ENCODE data around the gene RUVBL1.

DNA sequence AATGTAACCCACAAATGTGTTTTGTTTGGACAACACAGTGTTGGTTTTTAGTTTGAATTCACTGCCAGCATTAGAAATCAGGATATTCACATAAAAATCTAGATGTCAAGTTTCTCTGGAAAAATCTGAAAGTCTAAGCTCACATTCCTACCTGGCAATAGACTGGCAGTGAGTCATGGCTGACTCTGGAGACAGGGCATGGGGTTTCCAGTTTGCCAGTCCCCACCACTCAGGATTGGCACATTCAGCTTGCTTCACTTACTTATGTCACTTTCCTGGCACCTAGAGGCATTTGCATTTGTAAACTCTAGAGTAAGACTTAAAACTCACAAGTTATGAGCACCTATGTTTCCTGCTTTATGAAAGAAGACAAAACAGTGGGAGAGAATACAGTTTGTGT lies 90.5 kb downstream of the RUVBL1 start:
- TF ChIP-seq, protein P1, sequence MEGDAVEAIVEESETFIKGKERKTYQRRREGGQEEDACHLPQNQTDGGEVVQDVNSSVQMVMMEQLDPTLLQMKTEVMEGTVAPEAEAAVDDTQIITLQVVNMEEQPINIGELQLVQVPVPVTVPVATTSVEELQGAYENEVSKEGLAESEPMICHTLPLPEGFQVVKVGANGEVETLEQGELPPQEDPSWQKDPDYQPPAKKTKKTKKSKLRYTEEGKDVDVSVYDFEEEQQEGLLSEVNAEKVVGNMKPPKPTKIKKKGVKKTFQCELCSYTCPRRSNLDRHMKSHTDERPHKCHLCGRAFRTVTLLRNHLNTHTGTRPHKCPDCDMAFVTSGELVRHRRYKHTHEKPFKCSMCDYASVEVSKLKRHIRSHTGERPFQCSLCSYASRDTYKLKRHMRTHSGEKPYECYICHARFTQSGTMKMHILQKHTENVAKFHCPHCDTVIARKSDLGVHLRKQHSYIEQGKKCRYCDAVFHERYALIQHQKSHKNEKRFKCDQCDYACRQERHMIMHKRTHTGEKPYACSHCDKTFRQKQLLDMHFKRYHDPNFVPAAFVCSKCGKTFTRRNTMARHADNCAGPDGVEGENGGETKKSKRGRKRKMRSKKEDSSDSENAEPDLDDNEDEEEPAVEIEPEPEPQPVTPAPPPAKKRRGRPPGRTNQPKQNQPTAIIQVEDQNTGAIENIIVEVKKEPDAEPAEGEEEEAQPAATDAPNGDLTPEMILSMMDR (conservative IDR thresholded peaks at IDR 0.05; ENCODE audit: low read depth, low read length): no peak
- TF ChIP-seq EZH2 (IDR thresholded peaks at IDR 0.05; ENCODE audit: low read length, unreplicated experiment): no peak

All from PC-3 (cell line).